Type B pancreatic cell (in vitro differentiated cells): ENCODE data around the gene SHROOM2. TPM values are rescaled to one million over a fixed set of nuclear protein-coding genes. Genes with fewer than 3 reads are reported as not detected.
A peak's percentile ranks its signal among the peaks of the same experiment; 100 is the strongest.
"Not testable (repeated sequence)": the region's sequence is repeated elsewhere in the genome, so short reads cannot be mapped to it uniquely, and the experiment has no call there.

Experiments
- DNase-seq: peaks from one replicate; pipeline ENCODE4 v3.0.0; 2021; ENCODE audit warnings: mixed read lengths; ENCODE audit not compliant: unreplicated experiment; ENCODE audit errors: extremely low spot score
- H3K27ac Mint-ChIP-seq: 2 replicates; pipeline ENCODE4 v1.8.0; 2021; ENCODE audit warnings: mild to moderate bottlenecking, mixed read lengths
- H3K27me3 Mint-ChIP-seq: 2 replicates; pipeline ENCODE4 v1.8.0; 2021; ENCODE audit warnings: mixed read lengths
- H3K36me3 Mint-ChIP-seq: 2 replicates; pipeline ENCODE4 v1.8.0; 2021; ENCODE audit warnings: mixed read lengths
- H3K4me1 Mint-ChIP-seq: one replicate; pipeline ENCODE4 v1.8.0; 2021; ENCODE audit warnings: mixed read lengths; ENCODE audit not compliant: unreplicated experiment
- H3K4me3 Mint-ChIP-seq: 2 replicates; pipeline ENCODE4 v1.8.0; 2021; ENCODE audit warnings: mild to moderate bottlenecking, mixed read lengths
- H3K9me3 Mint-ChIP-seq: 2 replicates; pipeline ENCODE4 v1.8.0; 2021; ENCODE audit warnings: mixed read lengths
- CTCF ChIP-seq: fragments of 200-600 bp; sonication (generic); conservative IDR thresholded peaks from 2 replicates; pipeline ENCODE4 v1.5.0; 2021; ENCODE audit warnings: antibody characterized with exemption, mild to moderate bottlenecking
- total RNA-seq: library from RNA; stranded (reverse); gene quantifications from 2 replicates; pipeline ENCODE4 v1.2.1, GENCODE V29; 2021; ENCODE audit warnings: low replicate concordance

The SHROOM2 gene
- total RNA-seq, 1 donor from 2014 or later: 8.4 TPM

DNA sequence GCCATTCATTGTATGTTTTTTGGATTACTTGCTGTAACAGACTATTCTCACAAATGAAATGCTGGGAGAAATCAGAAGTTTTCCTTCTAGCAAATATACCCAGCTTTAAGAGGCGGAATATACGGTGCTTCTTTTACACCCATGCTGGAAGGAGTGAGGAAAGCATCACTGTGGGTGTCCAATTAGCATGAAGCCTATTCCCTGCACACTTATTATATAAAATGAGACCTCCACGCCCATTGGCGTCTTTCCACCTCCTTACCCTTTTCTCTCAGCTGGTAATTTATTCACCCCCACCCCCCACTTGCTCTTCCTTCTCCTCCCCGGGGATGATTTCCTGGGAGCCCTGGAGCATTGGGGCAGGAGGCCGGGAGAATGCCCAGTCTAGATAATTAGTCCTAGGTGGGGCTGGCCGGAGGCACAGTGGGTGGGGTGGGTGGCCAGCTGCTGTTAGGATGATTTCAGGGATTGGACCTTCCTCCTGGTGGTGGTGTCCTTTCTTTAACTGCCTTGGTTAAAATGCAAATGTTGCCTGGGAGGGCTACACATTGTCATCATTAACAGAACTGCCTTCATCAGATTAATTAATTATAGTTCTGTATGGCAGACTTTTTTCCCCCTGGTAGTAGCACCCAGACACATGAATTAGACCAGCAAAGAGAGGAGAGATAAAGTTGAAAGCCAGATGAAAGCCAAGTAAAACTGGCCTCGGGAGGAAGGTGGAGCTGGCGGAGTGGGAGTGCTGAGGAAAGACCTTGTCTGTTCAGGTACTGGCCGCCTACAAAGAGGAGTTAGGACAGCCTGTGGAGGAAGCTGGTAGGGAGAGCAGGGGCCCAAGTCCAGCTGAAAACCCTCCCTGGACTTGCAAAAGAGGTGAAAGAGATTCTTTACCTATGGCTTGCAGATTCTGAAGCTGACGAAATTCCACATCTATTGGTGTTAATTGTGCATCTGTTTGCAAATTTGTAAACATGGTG, 11.4 kb downstream of the SHROOM2 start:
- Mint-ChIP-seq H3K4me3 (peak overlapping the region; percentile 46), H3K9me3 (peaks cover 20% of the 10 kb centered on the region)

GRCh38 chrX:9802737-9803136, 16.5 kb downstream of the SHROOM2 start:
- Mint-ChIP-seq H3K36me3 (peaks cover 9% of the 10 kb centered on the region), H3K4me1 (peaks cover 3% of the 10 kb centered on the region), H3K4me3 (no peak overlapping the region), H3K9me3 (peaks cover 13% of the 10 kb centered on the region), H3K27ac (no peak overlapping the region), H3K27me3 (no peaks in the 10 kb centered on the region)
- no peak for TF ChIP-seq CTCF
- DNase-seq: no peak

More for the DNA sequence above, 11.4 kb downstream of the SHROOM2 start:
- Mint-ChIP-seq H3K4me1 (peaks cover 4% of the 10 kb centered on the region), H3K27ac (peak overlapping the region; percentile 71), H3K27me3 (no peaks in the 10 kb centered on the region), H3K36me3 (peaks cover 13% of the 10 kb centered on the region)
- TF ChIP-seq CTCF: no peak
- DNase-seq: no peak

DNA sequence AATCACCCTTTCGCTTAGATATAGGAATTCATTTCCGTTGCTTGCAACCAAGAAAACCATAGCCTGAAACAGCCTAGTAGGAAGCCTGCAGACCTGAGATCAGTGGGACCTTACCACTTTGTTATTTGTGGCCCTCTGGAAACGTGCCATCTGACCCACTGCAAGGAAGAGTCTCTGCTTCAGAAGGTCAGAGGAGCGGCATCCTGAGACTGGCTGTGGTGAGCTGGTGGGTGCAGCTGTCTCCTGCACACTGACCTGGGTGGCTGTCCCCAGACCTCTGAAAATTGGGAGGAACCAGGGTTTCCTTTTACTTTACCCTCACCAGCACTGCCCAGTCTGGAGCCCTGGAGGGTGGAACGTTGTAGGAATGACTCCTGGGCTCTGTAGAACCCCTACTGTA, 18.2 kb downstream of the SHROOM2 start:
- TF ChIP-seq CTCF: no peak
- DNase-seq: no peak
- Mint-ChIP-seq H3K27ac (no peak overlapping the region), H3K4me1 (no peaks in the 10 kb centered on the region), H3K9me3 (peaks cover 10% of the 10 kb centered on the region), H3K4me3 (no peak overlapping the region), H3K27me3 (no peaks in the 10 kb centered on the region), H3K36me3 (peaks cover 10% of the 10 kb centered on the region)

DNA sequence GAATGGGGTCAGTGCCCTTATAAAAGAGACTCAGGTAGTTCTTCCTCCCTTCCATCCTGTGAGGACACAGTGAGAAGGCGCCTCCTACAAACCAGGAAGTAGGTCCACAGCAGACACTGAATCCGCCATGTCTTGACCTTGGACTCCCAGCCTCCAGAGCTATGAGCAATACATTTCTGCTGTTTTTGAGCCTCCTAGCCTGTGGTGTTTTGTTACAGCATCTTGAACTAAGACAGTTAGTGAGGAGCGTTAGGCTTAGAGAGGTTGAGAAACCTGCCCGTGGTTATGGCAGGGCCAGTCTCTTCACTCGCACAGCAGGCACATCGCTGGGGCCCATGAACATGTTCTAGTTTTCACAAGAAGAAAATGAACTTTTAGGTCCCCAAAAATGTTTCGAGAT, 19.7 kb downstream of the SHROOM2 start:
- no peak for TF ChIP-seq CTCF
- Mint-ChIP-seq H3K4me1 (no peaks in the 10 kb centered on the region), H3K27me3 (no peaks in the 10 kb centered on the region)

GRCh38 chrX:9807355-9808182, 21.3 kb downstream of the SHROOM2 start:
- Mint-ChIP-seq H3K36me3 (peaks cover 4% of the 10 kb centered on the region), H3K4me3 (no peak overlapping the region), H3K4me1 (no peaks in the 10 kb centered on the region), H3K9me3 (peaks cover 5% of the 10 kb centered on the region), H3K27me3 (no peaks in the 10 kb centered on the region), H3K27ac (no peak overlapping the region)
- no peak for DNase-seq
- no peak for TF ChIP-seq CTCF

More for the DNA sequence above, 19.7 kb downstream of the SHROOM2 start:
- no peak for DNase-seq
- Mint-ChIP-seq H3K9me3 (peaks cover 5% of the 10 kb centered on the region), H3K27ac (no peak overlapping the region), H3K4me3 (no peak overlapping the region), H3K36me3 (peaks cover 4% of the 10 kb centered on the region)

- DNase-seq, H3K36me3 Mint-ChIP-seq, H3K27me3 Mint-ChIP-seq, H3K9me3 Mint-ChIP-seq, H3K4me1 Mint-ChIP-seq, H3K4me3 Mint-ChIP-seq, H3K27ac Mint-ChIP-seq: not testable (repeated sequence)
These were observed 23.6 kb downstream of the SHROOM2 start for GRCh38 chrX:9809876-9810275.

DNA sequence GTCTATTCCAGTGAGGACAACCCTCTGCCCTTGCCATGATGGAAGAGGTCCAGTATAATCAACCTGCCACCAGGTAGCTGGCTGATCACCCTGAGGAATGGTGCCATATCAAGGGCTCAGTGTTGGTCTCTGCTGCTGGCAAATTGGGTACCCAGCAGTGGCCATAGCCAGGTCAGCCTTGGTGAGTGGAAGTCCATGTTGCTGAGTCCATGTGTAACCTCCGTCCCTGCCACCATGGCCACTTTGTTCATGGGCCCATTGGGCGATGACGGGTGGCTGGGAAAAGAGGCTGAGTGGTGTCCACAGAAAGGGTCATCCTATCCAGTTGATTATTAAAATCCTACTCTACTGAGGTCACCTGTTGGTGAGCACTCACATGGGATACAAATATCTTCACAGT, 24.9 kb downstream of the SHROOM2 start:
- DNase-seq, H3K27me3 Mint-ChIP-seq, H3K27ac Mint-ChIP-seq, H3K4me3 Mint-ChIP-seq, H3K4me1 Mint-ChIP-seq, H3K9me3 Mint-ChIP-seq, H3K36me3 Mint-ChIP-seq: not testable (repeated sequence)
